Spleen (tissue), 7 donors: ENCODE measurements around the gene EFNA4.

Experiments used
- CTCF ChIP-seq, 11 experiments: fragments of 200-600 bp in 7 of 11; fragments of 450-650 bp in 4 of 11; sonication (generic) in 4 of 11; IDR thresholded peaks in 8 of 11; conservative IDR thresholded peaks in 3 of 11; 1 replicate in 7 of 11; 2 replicates in 4 of 11; pipeline versions ENCODE4 v1.4.0 to v1.8.0; 2016 to 2021; ENCODE audit warnings: antibody characterized with exemption in 11 of 11, inconsistent platforms in 4 of 11, mild to moderate bottlenecking in 1 of 11
- POLR2AphosphoS5 ChIP-seq, 3 donors: sonication (generic); formaldehyde crosslinking; IDR thresholded peaks; one replicate each; pipeline ENCODE4 v1.5.1; 2017; ENCODE audit warnings: antibody characterized with exemption in 3 of 3
- donor health status: DM: no; HTN: no; CAD: no; lungs with moderate emphysema.
- donor health status: DM: no; HTN: no; CAD: no.
- donor health status: DM: no; HTN: no; CAD: no.

DNA sequence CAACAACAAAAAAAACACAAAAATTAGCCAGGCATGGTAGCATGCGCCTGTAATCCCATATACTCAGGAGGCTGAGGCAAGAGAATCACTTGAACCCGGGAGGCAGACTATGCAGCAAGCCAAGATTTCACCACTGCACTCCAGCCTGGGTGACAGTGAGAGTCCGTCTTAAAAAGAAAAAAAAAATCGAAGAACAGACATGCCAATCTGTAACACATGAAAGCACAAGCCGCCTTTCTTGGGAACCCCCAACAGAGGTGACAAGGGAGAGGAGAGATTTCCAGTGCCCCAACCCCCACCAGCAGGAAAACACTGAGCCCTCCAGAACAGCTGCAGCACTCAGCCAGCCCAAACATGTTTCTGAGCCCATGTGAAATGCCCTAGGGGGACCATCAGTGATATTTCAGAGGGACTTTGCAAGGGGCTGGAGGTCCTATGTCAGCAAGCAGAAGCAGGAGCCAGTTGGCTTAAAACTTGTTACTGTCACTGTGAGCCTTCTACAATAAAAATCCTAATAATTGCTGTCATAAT, 50.0 kb downstream of the EFNA4 start:
- TF ChIP-seq CTCF (IDR thresholded peaks at IDR 0.05 in 8 of 11, conservative IDR thresholded peaks at IDR 0.05 in 3 of 11) (no peak), POLR2AphosphoS5 (IDR thresholded peaks at IDR 0.05) (no peak)
